Common myeloid progenitor, CD34-positive (primary cell): ENCODE results near the gene EZH2.

Experiments
- CTCF ChIA-PET: fragments of 350-600 bp; sonication (Branson Sonifier 250); formaldehyde crosslinking; loops from one replicate; lab custom pipeline; 2021; ENCODE audit warnings: antibody characterized with exemption; lab: Charles Lee
- POLR2A ChIA-PET: fragments of 350-600 bp; sonication (Branson Sonifier 250); formaldehyde crosslinking; loops from one replicate; lab custom pipeline; 2021; ENCODE audit warnings: antibody characterized with exemption; lab: Charles Lee
- DNase-seq, 3 donors: peaks; one replicate each; pipeline versions ENCODE4 v3.0.0 to v3.0.0-alpha.2; 2013
- H3K27ac ChIP-seq, 2 experiments: 1 replicate in 1 of 2; 2 replicates in 1 of 2; pipeline ENCODE4 v1.7.0; 2013; ENCODE audit warnings: inconsistent platforms in 2 of 2, low read length in 2 of 2, mild to moderate bottlenecking in 2 of 2, low read depth in 1 of 2, moderate library complexity in 1 of 2; ENCODE audit not compliant: severe bottlenecking in 2 of 2, insufficient read depth in 1 of 2, poor library complexity in 1 of 2
- H3K27me3 ChIP-seq, 5 experiments: replicated peaks in 2 of 5; 1 replicate in 3 of 5; 2 replicates in 2 of 5; pipeline versions ENCODE4 v1.6.1 to v1.7.0; 2013; ENCODE audit warnings: low read length in 4 of 5, mild to moderate bottlenecking in 2 of 5, moderate library complexity in 2 of 5, inconsistent platforms in 1 of 5; ENCODE audit not compliant: insufficient read depth in 5 of 5, control insufficient read depth in 4 of 5
- H3K36me3 ChIP-seq, 4 experiments: 1 replicate in 2 of 4; 2 replicates in 2 of 4; pipeline versions ENCODE4 v1.6.1 to v1.7.0; 2013; ENCODE audit warnings: low read length in 3 of 4, control low read depth in 1 of 4, mild to moderate bottlenecking in 1 of 4; ENCODE audit not compliant: control insufficient read depth in 4 of 4, insufficient read depth in 4 of 4
- H3K4me1 ChIP-seq, 4 experiments: 1 replicate in 3 of 4; 2 replicates in 1 of 4; pipeline versions ENCODE4 v1.6.1 to v1.7.1; 2013; ENCODE audit warnings: low read length in 3 of 4, mild to moderate bottlenecking in 3 of 4, control low read depth in 1 of 4, inconsistent platforms in 1 of 4, moderate library complexity in 1 of 4; ENCODE audit not compliant: control insufficient read depth in 4 of 4, insufficient read depth in 4 of 4; ENCODE audit errors: control extremely low read depth in 1 of 4
- H3K4me3 ChIP-seq, 7 experiments: 1 replicate in 4 of 7; 2 replicates in 3 of 7; pipeline versions ENCODE4 v1.5.1 to v1.7.0; 2013; ENCODE audit warnings: mild to moderate bottlenecking in 7 of 7, low read length in 6 of 7, moderate library complexity in 6 of 7, inconsistent platforms in 2 of 7, low read depth in 2 of 7, control low read depth in 1 of 7; ENCODE audit not compliant: insufficient read depth in 4 of 7, control insufficient read depth in 1 of 7; ENCODE audit errors: extremely low read depth in 1 of 7
- H3K9me3 ChIP-seq, 5 experiments: 1 replicate in 4 of 5; 2 replicates in 1 of 5; pipeline versions ENCODE4 v1.6.1 to v1.7.1; 2013; ENCODE audit warnings: low read length in 4 of 5, mild to moderate bottlenecking in 2 of 5, inconsistent platforms in 1 of 5, low read depth in 1 of 5, moderate library complexity in 1 of 5; ENCODE audit not compliant: control insufficient read depth in 4 of 5, insufficient read depth in 2 of 5; ENCODE audit errors: control extremely low read depth in 1 of 5
- WGBS: methylation state at CpG from one replicate; pipeline ENCODE4 v1.1.5; 2013; ENCODE audit not compliant: insufficient coverage; 5-methylcytosine and 5-hydroxymethylcytosine counted together

Gene EZH2

DNA sequence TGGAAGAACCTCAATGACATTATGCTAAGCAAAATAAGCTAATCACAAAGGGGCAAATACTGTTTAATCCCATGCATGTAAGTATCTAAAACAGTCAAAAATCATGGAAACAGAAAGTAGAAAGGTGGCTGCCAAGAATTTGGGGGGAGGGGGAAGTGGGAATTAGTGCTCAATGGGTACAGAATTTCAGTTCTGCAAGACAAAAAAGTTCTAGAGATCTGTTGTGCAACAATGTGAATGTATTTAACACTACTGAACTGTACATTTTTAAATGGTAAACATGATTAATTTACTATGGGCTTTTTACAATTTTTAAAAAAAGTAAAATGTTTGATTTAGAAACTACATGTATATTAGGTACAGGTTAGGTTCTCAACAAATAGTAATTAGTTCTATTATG, 11.9 kb downstream of the EZH2 start:
- peaks cover 0 to 6% (median 2%) of the 10 kb centered on the region in 4 experiments for H3K36me3 ChIP-seq
- no peak overlapping the region for H3K27ac ChIP-seq
- POLR2A ChIA-PET, result interaction anchor here (1.3 kb wide), 1 partner anchor 11 kb away, joined by 5 read pairs; no protein-coding TSS in a partner anchor
- DNase-seq, result no peak
- no peak overlapping the region for H3K4me3 ChIP-seq
- peaks cover 0 to 10% (median 3%) of the 10 kb centered on the region in 5 experiments for H3K9me3 ChIP-seq
- no peaks in the 10 kb centered on the region for H3K27me3 ChIP-seq
- CTCF ChIA-PET, result interaction anchor here (0.5 to 2.9 kb wide), 3 partner anchors 12 to 70 kb away, joined by 3 to 15 read pairs (median 3); no protein-coding TSS in a partner anchor
- peaks cover 0 to 10% (median 2%) of the 10 kb centered on the region in 4 experiments for H3K4me1 ChIP-seq

DNA sequence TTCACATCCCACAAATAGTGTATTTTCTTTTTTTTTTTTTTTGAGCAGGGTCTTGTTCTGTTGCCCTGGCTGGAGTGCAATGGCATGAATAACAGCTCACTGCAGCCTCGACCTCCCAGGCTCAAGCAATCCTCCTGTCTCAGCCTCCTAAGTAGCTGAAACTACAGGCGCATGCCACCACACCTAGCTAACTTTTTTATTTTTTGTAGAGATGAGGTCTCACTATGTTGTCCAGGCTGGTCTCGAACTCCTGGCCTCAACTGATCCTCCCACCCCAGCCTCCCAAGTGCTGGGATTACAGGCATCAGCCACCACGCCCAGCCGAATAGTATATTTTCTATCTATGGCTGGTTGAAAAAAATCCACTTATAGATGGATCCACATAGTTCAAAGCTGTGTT, 12.5 kb downstream of the EZH2 start:
- DNase-seq, result no peak
- peaks cover 0 to 6% (median 2%) of the 10 kb centered on the region in 4 experiments for H3K36me3 ChIP-seq
- no peak overlapping the region for H3K27ac ChIP-seq
- peaks cover 0 to 11% (median 3%) of the 10 kb centered on the region in 5 experiments for H3K9me3 ChIP-seq
- CTCF ChIA-PET, result no interaction called here
- no peak overlapping the region for H3K4me3 ChIP-seq
- H3K4me1 ChIP-seq, result peaks cover 0 to 10% (median 2%) of the 10 kb centered on the region in 4 experiments
- POLR2A ChIA-PET, result no interaction called here
- WGBS, result 100% methylated on average over 1 of the region's 5 CpGs
- H3K27me3 ChIP-seq, result no peaks in the 10 kb centered on the region

DNA sequence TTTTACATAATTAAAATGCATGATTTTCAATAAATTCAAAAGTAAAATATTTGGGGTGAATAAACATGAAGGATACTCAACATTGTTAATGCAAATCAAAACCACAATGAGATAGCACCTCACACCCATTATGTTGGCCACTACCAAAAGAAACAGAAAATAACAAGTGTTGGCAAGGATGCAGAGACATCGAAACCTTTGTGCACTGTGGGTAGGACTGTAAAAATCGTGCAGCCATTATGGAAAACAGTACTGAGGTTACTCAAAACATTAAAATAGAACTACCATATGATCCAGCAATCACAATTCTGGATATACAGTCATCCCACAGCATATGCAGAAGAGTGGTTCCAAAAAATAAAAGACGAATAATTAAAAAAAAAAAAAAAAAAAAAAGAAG, 13.1 kb downstream of the EZH2 start:
- Histone ChIP-seq H3K9me3 (peaks cover 0 to 11% (median 3%) of the 10 kb centered on the region in 5 experiments), H3K36me3 (peaks cover 0 to 6% (median 2%) of the 10 kb centered on the region in 4 experiments), H3K4me1 (peaks cover 0 to 10% (median 2%) of the 10 kb centered on the region in 4 experiments), H3K27me3 (no peaks in the 10 kb centered on the region), H3K27ac (no peak overlapping the region), H3K4me3 (no peak overlapping the region)
- 80% methylated on average over 1 of the region's 3 CpGs for WGBS
- CTCF ChIA-PET, result no interaction called here
- DNase-seq, result no peak
- POLR2A ChIA-PET, result no interaction called here

DNA sequence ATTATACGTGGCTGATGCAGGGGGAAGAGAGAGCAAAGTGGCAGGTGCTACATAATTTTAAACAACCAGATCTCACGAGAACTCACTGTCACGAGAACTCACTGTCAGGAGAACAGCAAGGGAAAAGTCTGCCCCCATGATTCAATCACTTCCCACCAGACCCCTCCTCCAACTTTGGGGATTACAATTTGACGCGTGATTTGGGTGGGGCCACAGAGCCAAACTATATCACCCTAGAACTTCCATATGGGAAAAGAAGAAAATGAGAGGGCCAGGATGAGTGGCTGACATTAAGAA, 15.8 kb downstream of the EZH2 start:
- no CpG with 5 or more reads among the region's 5 CpGs for WGBS
- Histone ChIP-seq H3K4me1 (peaks cover 0 to 2% (median under 1%) of the 10 kb centered on the region in 4 experiments), H3K4me3 (no peak overlapping the region), H3K36me3 (peaks cover 0 to 6% (median 2%) of the 10 kb centered on the region in 4 experiments), H3K27me3 (no peaks in the 10 kb centered on the region), H3K9me3 (peaks cover 0 to 11% (median 3%) of the 10 kb centered on the region in 5 experiments), H3K27ac (peak overlapping the region in 1 of 2 experiments; percentile 40)
- no peak for DNase-seq
- POLR2A ChIA-PET, result no interaction called here
- CTCF ChIA-PET, result interaction anchor here (1.5 kb wide), 2 partner anchors 12 to 73 kb away, joined by 3 to 4 read pairs; no protein-coding TSS in a partner anchor

DNA sequence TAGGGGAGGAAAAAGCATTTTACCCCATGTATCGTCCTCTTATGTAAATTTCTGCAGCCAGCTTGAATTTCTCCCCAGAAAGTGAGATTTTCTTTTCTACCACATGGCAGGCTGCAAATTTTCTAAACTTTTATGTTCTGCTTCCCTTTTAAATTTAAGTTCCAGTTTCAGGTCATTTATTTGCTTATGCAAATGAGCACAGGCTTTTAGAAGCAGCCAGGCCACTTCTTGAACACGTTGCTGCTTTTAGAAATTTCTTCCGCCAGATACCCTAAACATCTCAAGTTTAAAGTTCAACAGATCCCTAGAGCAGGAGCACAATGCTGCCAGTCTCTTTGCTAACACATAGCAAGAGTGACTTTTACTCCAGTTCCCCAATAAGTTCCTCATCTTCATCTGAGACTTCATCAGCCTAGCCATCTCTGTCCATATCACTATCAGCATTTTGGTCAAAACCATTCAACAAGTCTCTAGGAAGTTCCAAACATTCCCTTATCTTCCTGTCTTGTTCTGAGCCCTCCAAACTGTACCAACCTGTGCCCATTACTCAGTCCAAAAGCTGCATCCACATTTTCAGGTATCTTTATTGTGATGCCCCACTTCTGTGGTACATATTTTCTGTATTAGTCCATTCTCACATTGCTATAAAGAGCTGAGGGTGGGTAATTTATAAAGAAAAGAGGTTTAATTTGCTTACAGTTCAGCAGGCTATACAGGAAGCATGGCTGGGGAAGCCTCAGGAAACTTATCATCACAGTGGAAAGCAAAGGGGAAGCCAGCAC, 16.3 kb downstream of the EZH2 start:
- no peak overlapping the region for H3K4me3 ChIP-seq
- H3K4me1 ChIP-seq, result peaks cover 0 to 2% (median under 1%) of the 10 kb centered on the region in 4 experiments
- POLR2A ChIA-PET, result no interaction called here
- peaks cover 0 to 6% (median 2%) of the 10 kb centered on the region in 4 experiments for H3K36me3 ChIP-seq
- H3K27ac ChIP-seq, result no peak overlapping the region
- CTCF ChIA-PET, result interaction anchor here (1.3 to 1.5 kb wide), 3 partner anchors 8 to 74 kb away, joined by 3 to 4 read pairs (median 3); no protein-coding TSS in a partner anchor
- WGBS, result 88% methylated on average over 3 of the region's 3 CpGs
- DNase-seq, result peak; percentile 14 to 38 (median 36)
- H3K27me3 ChIP-seq, result no peaks in the 10 kb centered on the region
- peaks cover 0 to 11% (median 3%) of the 10 kb centered on the region in 5 experiments for H3K9me3 ChIP-seq

DNA sequence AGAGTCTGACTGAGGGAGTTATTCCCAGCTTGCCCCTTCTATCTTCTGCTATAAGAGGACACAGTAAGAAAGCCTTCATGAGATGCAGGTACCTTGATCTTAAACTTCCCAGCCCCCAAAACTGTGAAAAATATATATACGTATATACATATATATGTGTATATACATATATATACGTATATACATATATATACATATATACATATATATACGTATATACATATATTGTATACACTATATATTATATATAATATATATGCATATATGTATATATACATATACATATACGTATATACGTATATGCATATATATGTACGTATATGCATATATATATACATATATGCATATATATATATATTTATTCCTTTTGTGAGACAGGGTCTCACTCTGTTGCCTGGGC, 17.7 kb downstream of the EZH2 start:
- no peaks in the 10 kb centered on the region for H3K4me1 ChIP-seq
- peaks cover 0 to 11% (median 3%) of the 10 kb centered on the region in 5 experiments for H3K9me3 ChIP-seq
- no peaks in the 10 kb centered on the region for H3K27me3 ChIP-seq
- DNase-seq, result no peak
- no CpG with 5 or more reads among the region's 6 CpGs for WGBS
- H3K27ac ChIP-seq, result no peak overlapping the region
- CTCF ChIA-PET, result interaction anchor here (1.3 kb wide), 1 partner anchor 9 kb away, joined by 3 read pairs; no protein-coding TSS in a partner anchor
- H3K4me3 ChIP-seq, result no peak overlapping the region
- POLR2A ChIA-PET, result interaction anchor here (0.6 kb wide), 1 partner anchor 93 kb away, joined by 3 read pairs; no protein-coding TSS in a partner anchor
- peaks cover 0 to 6% (median 2%) of the 10 kb centered on the region in 4 experiments for H3K36me3 ChIP-seq

DNA sequence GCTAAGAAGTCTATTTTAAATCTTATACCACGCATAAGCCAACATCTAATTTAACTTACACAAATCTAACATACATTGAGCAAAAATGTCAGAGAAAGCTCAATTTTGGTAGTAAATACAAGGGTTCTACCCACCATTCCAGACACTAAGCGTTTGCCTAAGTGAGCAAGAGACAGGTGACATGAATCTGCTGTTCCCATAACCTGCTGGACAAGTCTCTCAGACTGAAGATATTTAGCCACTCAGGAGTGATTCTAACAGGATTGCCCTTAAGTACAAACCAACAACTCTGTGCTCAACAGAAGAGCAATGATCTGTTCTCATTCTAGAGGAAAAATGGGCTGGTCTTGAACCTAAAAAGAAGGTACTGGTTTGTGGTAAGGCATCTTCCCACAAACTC, 18.8 kb downstream of the EZH2 start:
- no CpG with 5 or more reads among the region's 2 CpGs for WGBS
- Histone ChIP-seq H3K36me3 (peaks cover 0 to 6% (median 2%) of the 10 kb centered on the region in 4 experiments), H3K27me3 (no peaks in the 10 kb centered on the region), H3K4me3 (no peak overlapping the region), H3K9me3 (peaks cover 0 to 11% (median 3%) of the 10 kb centered on the region in 5 experiments), H3K27ac (no peak overlapping the region), H3K4me1 (peaks cover 0 to 3% (median under 1%) of the 10 kb centered on the region in 4 experiments)
- CTCF ChIA-PET, result interaction anchor here (0.6 to 0.7 kb wide), 2 partner anchors 12 to 52 kb away, joined by 3 to 4 read pairs; no protein-coding TSS in a partner anchor
- POLR2A ChIA-PET, result no interaction called here
- no peak for DNase-seq
